Endothelial cell of umbilical vein (primary cell): ENCODE results near the gene UPK3A. TPM values are rescaled to one million over a fixed set of nuclear protein-coding genes. Genes with fewer than 3 reads are reported as not detected.

Source experiments
- BruUV-seq: library from RNA; stranded (reverse); fragments of 400-500 nt; replicated peaks from 2 replicates; lab custom pipeline; 2021; lab: Mats Ljungman, UMichigan
- CTCF ChIA-PET: fragments of 300-600, 350-600 bp; sonication (Branson Sonifier 250); formaldehyde crosslinking; loops from one replicate; lab custom pipeline; 2021; ENCODE audit warnings: antibody characterized with exemption, inconsistent platforms; lab: Charles Lee
- POLR2A ChIA-PET: fragments of 300-600, 350-600 bp; sonication (Branson Sonifier 250); formaldehyde crosslinking; loops from one replicate; lab custom pipeline; 2021; ENCODE audit warnings: antibody characterized with exemption, inconsistent platforms; lab: Charles Lee
- DNase-seq: peaks from one replicate; pipeline ENCODE4 v3.0.0-alpha.2; 2011; ENCODE audit warnings: low read depth, low spot score
- FAIRE-seq: peaks from 2 replicates; lab custom pipeline; 2011; peaks lifted over from hg19 to GRCh38; lab: Jason Lieb, UNC
- H2AFZ ChIP-seq: 2 replicates; pipeline ENCODE4 v1.6.0; 2012; ENCODE audit warnings: low read depth, low read length, control low read depth, inconsistent platforms
- H3K27ac ChIP-seq: 2 replicates; pipeline ENCODE4 v1.5.1; 2011; ENCODE audit warnings: low read depth, mild to moderate bottlenecking, control low read depth, low read length, moderate library complexity; ENCODE audit not compliant: insufficient read depth
- H3K27me3 ChIP-seq, 2 experiments: 2 replicates each; pipeline versions ENCODE4 v1.6.0 to v1.6.1; 2011; ENCODE audit warnings: low read length in 2 of 2, mixed read lengths in 1 of 2; ENCODE audit not compliant: control insufficient read depth in 2 of 2, insufficient read depth in 2 of 2
- H3K36me3 ChIP-seq, 2 experiments: 2 replicates in 1 of 2; 3 replicates in 1 of 2; pipeline ENCODE4 v1.5.1; 2011; ENCODE audit warnings: low read length in 2 of 2, mild to moderate bottlenecking in 1 of 2, moderate library complexity in 1 of 2; ENCODE audit not compliant: control insufficient read depth in 2 of 2, insufficient read depth in 2 of 2; ENCODE audit errors: extremely low read depth in 1 of 2
- H3K4me1 ChIP-seq: 3 replicates; pipeline ENCODE4 v1.5.1; 2011; ENCODE audit warnings: mild to moderate bottlenecking, low read length; ENCODE audit not compliant: control insufficient read depth, insufficient read depth; ENCODE audit errors: extremely low read depth
- H3K4me2 ChIP-seq: 2 replicates; pipeline ENCODE4 v1.6.1; 2011; ENCODE audit warnings: low read length, control low read depth, mixed read lengths; ENCODE audit not compliant: insufficient read depth
- H3K4me3 ChIP-seq, 3 experiments: fragments of 200-600 bp in 1 of 3; sonication (generic), shearing (Covaris generic) in 1 of 3; replicated peaks in 1 of 3; 2 replicates each; pipeline ENCODE4 v1.5.1; 2011 to 2016; ENCODE audit warnings: control low read depth in 3 of 3, low read length in 3 of 3, mild to moderate bottlenecking in 2 of 3, inconsistent platforms in 1 of 3, low read depth in 1 of 3, moderate library complexity in 1 of 3; ENCODE audit not compliant: insufficient read depth in 1 of 3
- H3K79me2 ChIP-seq: 2 replicates; pipeline ENCODE4 v1.6.0; 2012; ENCODE audit warnings: low read length, inconsistent platforms; ENCODE audit not compliant: control insufficient read depth, insufficient read depth
- H3K9ac ChIP-seq: replicated peaks from 2 replicates; pipeline ENCODE3; 2011; ENCODE audit warnings: low read length, control low read depth; ENCODE audit not compliant: insufficient read depth; ENCODE audit errors: extremely low read depth
- H3K9me1 ChIP-seq: replicated peaks from 3 replicates; pipeline ENCODE4 v1.6.0; 2011; ENCODE audit warnings: mild to moderate bottlenecking, low read length; ENCODE audit not compliant: control insufficient read depth, insufficient read depth; ENCODE audit errors: extremely low read depth
- H3K9me3 ChIP-seq: replicated peaks from 2 replicates; pipeline ENCODE4 v1.5.1; 2012; ENCODE audit warnings: low read length, inconsistent platforms; ENCODE audit not compliant: control insufficient read depth, insufficient read depth
- H4K20me1 ChIP-seq: replicated peaks from 2 replicates; pipeline ENCODE3; 2011; ENCODE audit warnings: mild to moderate bottlenecking, low read length; ENCODE audit not compliant: control insufficient read depth, insufficient read depth; ENCODE audit errors: extremely low read depth
- EZH2 ChIP-seq: IDR thresholded peaks from 2 replicates; pipeline ENCODE4 v1.6.1; 2012; ENCODE audit warnings: borderline replicate concordance, low read depth, mild to moderate bottlenecking, moderate library complexity, low read length, inconsistent platforms; ENCODE audit not compliant: severe bottlenecking
- FOS ChIP-seq: IDR thresholded peaks from 2 replicates; pipeline ENCODE4 v1.6.1; 2011; ENCODE audit warnings: mild to moderate bottlenecking, low read length, moderate library complexity, borderline replicate concordance; ENCODE audit not compliant: insufficient read depth
- GATA2 ChIP-seq: IDR thresholded peaks from 2 replicates; pipeline ENCODE4 v1.7.0; 2011; ENCODE audit warnings: low read depth, mild to moderate bottlenecking, moderate library complexity, mixed read lengths, low read length; ENCODE audit not compliant: insufficient read length, insufficient read depth
- JUN ChIP-seq: IDR thresholded peaks from 2 replicates; pipeline ENCODE4 v1.6.1; 2011; ENCODE audit warnings: borderline replicate concordance, low read depth; ENCODE audit not compliant: insufficient read length, insufficient read depth
- MYC ChIP-seq: IDR thresholded peaks from one replicate; pipeline ENCODE4 v1.6.1; 2011; ENCODE audit warnings: mild to moderate bottlenecking, low read depth, low read length
- POLR2A ChIP-seq: IDR thresholded peaks from 2 replicates; pipeline ENCODE4 v1.6.1; 2012; ENCODE audit warnings: low read depth, mild to moderate bottlenecking, control low read depth, low read length
- POLR2AphosphoS5 ChIP-seq: IDR thresholded peaks from 2 replicates; pipeline ENCODE4 v1.6.1; 2012; ENCODE audit warnings: low read depth, mild to moderate bottlenecking, control low read depth, low read length, moderate library complexity; ENCODE audit not compliant: insufficient read depth
- dilution Hi-C: fragments of 300-500 bp; cut with MboI; formaldehyde crosslinking; loops from one replicate; pipeline ENCODE4 v1.15.0; 2019; ENCODE audit warnings: low sequenced_read_pairs; ENCODE audit not compliant: extremely low pct_ligation_motif_present
- intact Hi-C: fragments of 100-400 bp; cut with micrococcal nuclease; formaldehyde crosslinking; loops from one replicate; pipeline ENCODE4 v1.10.0; 2022
- polyA plus RNA-seq, 4 experiments: library from polyadenylated mRNA; depleted of rRNA in 3 of 4; stranded (reverse) in 3 of 4; unstranded in 1 of 4; fragments of >200 nt; gene quantifications; 2 replicates each; pipeline versions ENCODE4 v1.2.1 to v1.2.3, GENCODE V29; 2011 to 2012; ENCODE audit warnings: missing spikeins in 1 of 4
- total RNA-seq: library from RNA; stranded (reverse); gene quantifications from 2 replicates; pipeline ENCODE4 v1.2.3, GENCODE V29; 2021
- TF ChIP-seq, protein P1 (sequence below): IDR thresholded peaks from 2 replicates; pipeline ENCODE4 v1.6.1; 2011; ENCODE audit not compliant: insufficient read depth, insufficient read length
- TF ChIP-seq, protein P2 (sequence below), 2 donors: IDR thresholded peaks; 1 replicate in 1 of 2; 2 replicates in 1 of 2; pipeline ENCODE4 v1.5.1; 2011; ENCODE audit warnings: low read length in 2 of 2, mild to moderate bottlenecking in 2 of 2, moderate library complexity in 2 of 2, control low read depth in 1 of 2, inconsistent platforms in 1 of 2, low read depth in 1 of 2; ENCODE audit not compliant: insufficient read depth in 1 of 2; ENCODE audit errors: extremely low read depth in 1 of 2

Gene UPK3A
- total and polyA plus RNA-seq, 2 donors (not counting 3 experiments of a cell fraction or from before 2014, with no cell fraction given) = not detected

DNA sequence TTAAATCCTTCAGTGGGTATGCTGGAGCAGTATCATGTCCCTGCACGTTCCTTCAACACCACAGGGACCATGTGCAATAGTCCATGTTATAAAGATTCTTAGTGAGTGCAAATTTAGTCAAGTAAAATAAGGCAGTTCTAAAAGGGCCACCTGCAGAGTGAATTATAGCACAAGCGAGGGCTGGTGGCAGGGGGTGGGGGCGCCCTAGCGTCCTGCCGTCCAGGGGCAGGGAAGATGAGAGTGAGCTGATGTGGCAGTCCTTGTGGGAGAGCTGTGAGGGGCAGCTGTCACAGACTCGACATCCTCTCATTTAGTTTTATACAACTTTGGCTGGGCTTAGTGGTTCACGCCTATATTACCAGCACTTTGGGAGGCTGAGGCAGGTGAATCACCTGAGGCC lies 54.0 kb downstream of the UPK3A start:
- Histone ChIP-seq H3K4me1 (peaks cover 25% of the 10 kb centered on the region), H4K20me1 (no peaks in the 10 kb centered on the region), H3K4me3 (no peak overlapping the region), H3K36me3 (peaks cover 3 to 14% of the 10 kb centered on the region in 2 experiments), H3K9ac (no peak overlapping the region), H3K27me3 (no peaks in the 10 kb centered on the region), H2AFZ (no peak overlapping the region), H3K4me2 (no peak overlapping the region), H3K9me3 (no peaks in the 10 kb centered on the region), H3K9me1 (no peaks in the 10 kb centered on the region), H3K79me2 (no peaks in the 10 kb centered on the region), H3K27ac (no peak overlapping the region)
- ChIA-PET POLR2A (no interaction called here), CTCF (interaction anchor here (1.3 kb wide), 1 partner anchor 21 kb away, joined by 3 read pairs; no protein-coding TSS in a partner anchor)
- dilution Hi-C loops = no loop called here
- no peak for FAIRE-seq
- DNase-seq = no peak
- no TSS peak for BruUV-seq
- intact Hi-C loops = no loop called here
- TF ChIP-seq EZH2 (no peak), MYC (no peak), FOS (no peak), GATA2 (no peak), POLR2AphosphoS5 (no peak), POLR2A (no peak), JUN (no peak)
- TF ChIP-seq, protein P1, sequence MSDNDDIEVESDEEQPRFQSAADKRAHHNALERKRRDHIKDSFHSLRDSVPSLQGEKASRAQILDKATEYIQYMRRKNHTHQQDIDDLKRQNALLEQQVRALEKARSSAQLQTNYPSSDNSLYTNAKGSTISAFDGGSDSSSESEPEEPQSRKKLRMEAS = no peak
- TF ChIP-seq, protein P2, sequence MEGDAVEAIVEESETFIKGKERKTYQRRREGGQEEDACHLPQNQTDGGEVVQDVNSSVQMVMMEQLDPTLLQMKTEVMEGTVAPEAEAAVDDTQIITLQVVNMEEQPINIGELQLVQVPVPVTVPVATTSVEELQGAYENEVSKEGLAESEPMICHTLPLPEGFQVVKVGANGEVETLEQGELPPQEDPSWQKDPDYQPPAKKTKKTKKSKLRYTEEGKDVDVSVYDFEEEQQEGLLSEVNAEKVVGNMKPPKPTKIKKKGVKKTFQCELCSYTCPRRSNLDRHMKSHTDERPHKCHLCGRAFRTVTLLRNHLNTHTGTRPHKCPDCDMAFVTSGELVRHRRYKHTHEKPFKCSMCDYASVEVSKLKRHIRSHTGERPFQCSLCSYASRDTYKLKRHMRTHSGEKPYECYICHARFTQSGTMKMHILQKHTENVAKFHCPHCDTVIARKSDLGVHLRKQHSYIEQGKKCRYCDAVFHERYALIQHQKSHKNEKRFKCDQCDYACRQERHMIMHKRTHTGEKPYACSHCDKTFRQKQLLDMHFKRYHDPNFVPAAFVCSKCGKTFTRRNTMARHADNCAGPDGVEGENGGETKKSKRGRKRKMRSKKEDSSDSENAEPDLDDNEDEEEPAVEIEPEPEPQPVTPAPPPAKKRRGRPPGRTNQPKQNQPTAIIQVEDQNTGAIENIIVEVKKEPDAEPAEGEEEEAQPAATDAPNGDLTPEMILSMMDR (IDR thresholded peaks at IDR 0.05; ENCODE audit: extremely low read depth in 1 of 2, insufficient read depth in 1 of 2, low read depth in 1 of 2, low read length in 2 of 2) = no peak
